ENCODE measurements around the gene BANF2. TPM values are rescaled to one million over a fixed set of nuclear protein-coding genes. Genes with fewer than 3 reads are reported as not detected.

BANF2 gene
- total and polyA plus RNA-seq, 2 of the 13 experiments (the other 11 are each of a cell fraction or from before 2014, with no cell fraction given) = 0.35 TPM; not detected in 1

DNA sequence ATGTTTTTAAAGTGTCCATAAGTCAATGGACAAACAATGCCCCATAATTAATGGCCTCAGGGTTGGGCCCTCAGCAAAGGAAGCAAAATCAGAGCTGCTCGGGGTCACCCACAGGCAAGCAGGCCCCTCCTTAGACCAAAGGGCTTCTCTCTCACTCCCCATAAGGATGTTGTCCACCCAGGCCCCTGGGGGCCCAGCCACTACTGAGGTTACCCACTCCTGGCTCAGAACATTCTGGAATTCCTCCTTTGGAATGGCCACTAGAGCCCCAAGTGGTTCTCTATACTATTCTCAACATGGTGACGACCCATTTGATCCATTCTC lies 50.9 kb downstream of the BANF2 start (continued):
- TF ChIP-seq IKZF5 (CRISPR knock-in tag; IDR thresholded peaks at IDR 0.05) = 0 out of 2 replicates have a peak, but pooled peaks have one; percentile 7
- TF ChIP-seq ZFX (CRISPR knock-in tag; IDR thresholded peaks at IDR 0.05; ENCODE audit: low read depth) = peak; percentile 46; the same call in 1 of the 2 replicates
- TF ChIP-seq KMT2B (CRISPR knock-in tag; IDR thresholded peaks at IDR 0.05) = no peak
- no peak for TF ChIP-seq TARDBP (CRISPR knock-in tag; IDR thresholded peaks at IDR 0.05)
- no peak for TF ChIP-seq ZZZ3 (CRISPR knock-in tag; IDR thresholded peaks at IDR 0.05; ENCODE audit: borderline replicate concordance)
- no peak for TF ChIP-seq ZBTB21 (CRISPR knock-in tag; IDR thresholded peaks at IDR 0.05)
- TF ChIP-seq PAX8 (CRISPR knock-in tag; IDR thresholded peaks at IDR 0.05; ENCODE audit: borderline replicate concordance) = peak; percentile 13; the same call in 1 of the 2 replicates
- TF ChIP-seq, protein P1, sequence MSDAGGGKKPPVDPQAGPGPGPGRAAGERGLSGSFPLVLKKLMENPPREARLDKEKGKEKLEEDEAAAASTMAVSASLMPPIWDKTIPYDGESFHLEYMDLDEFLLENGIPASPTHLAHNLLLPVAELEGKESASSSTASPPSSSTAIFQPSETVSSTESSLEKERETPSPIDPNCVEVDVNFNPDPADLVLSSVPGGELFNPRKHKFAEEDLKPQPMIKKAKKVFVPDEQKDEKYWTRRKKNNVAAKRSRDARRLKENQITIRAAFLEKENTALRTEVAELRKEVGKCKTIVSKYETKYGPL (CRISPR knock-in tag; IDR thresholded peaks at IDR 0.05) = no peak
- TF ChIP-seq ZSCAN20 (CRISPR knock-in tag; IDR thresholded peaks at IDR 0.05; ENCODE audit: borderline replicate concordance) = no peak
- no peak for TF ChIP-seq ZNF160 (CRISPR knock-in tag; IDR thresholded peaks at IDR 0.05)
- TF ChIP-seq KAT7 (CRISPR knock-in tag; IDR thresholded peaks at IDR 0.05; ENCODE audit: borderline replicate concordance) = no peak
- TF ChIP-seq SNAPC4 (CRISPR knock-in tag; IDR thresholded peaks at IDR 0.05) = no peak
- no peak for TF ChIP-seq POLR2G (IDR thresholded peaks at IDR 0.05; ENCODE audit: low read depth, low read length)
- TF ChIP-seq DPF2 (CRISPR knock-in tag; IDR thresholded peaks at IDR 0.05; ENCODE audit: borderline replicate concordance, low read depth) = no peak
- no peak for TF ChIP-seq ZNF713 (CRISPR knock-in tag; IDR thresholded peaks at IDR 0.05)
- peak; percentile 38; the same call in 1 of the 2 replicates for TF ChIP-seq NR2F2 (IDR thresholded peaks at IDR 0.05; ENCODE audit: borderline replicate concordance, low read depth)
- TF ChIP-seq ZNF543 (CRISPR knock-in tag; IDR thresholded peaks at IDR 0.05) = peak; percentile 45; the same call in 1 of the 2 replicates
- TF ChIP-seq SMARCC2 (IDR thresholded peaks at IDR 0.05) = no peak
- TF ChIP-seq HOXA5 (CRISPR knock-in tag; IDR thresholded peaks at IDR 0.05) = no peak
- no peak for TF ChIP-seq ZNF510 (CRISPR knock-in tag; IDR thresholded peaks at IDR 0.05; ENCODE audit: low read depth)
- no peak for TF ChIP-seq POGZ (CRISPR knock-in tag; IDR thresholded peaks at IDR 0.05)
- TF ChIP-seq GATAD1 (CRISPR knock-in tag; IDR thresholded peaks at IDR 0.05) = no peak
- TF ChIP-seq ZNF607 (CRISPR knock-in tag; IDR thresholded peaks at IDR 0.05; ENCODE audit: borderline replicate concordance) = no peak
- no peak for TF ChIP-seq EZH2 (conservative IDR thresholded peaks at IDR 0.05; ENCODE audit: low read depth, low read length)
- no peak for TF ChIP-seq SRSF9 (IDR thresholded peaks at IDR 0.05; ENCODE audit: borderline replicate concordance, insufficient read depth, low read depth, low read length, poor library complexity, severe bottlenecking)

Measured in HepG2 (cell line).